DMS79 treated with DMSO at 0.1 percent for 48 hours (cell line): ENCODE measurements around the gene HPSE.
"Not testable (repeated sequence)": the region's sequence is repeated elsewhere in the genome, so short reads cannot be mapped to it uniquely, and the experiment has no call there.

Source experiments
- DNase-seq: peaks from one replicate; lab custom pipeline; 2025; lab: John Stamatoyannopoulos, UW

The HPSE gene

GRCh38 chr4:83283181-83283580 lies 51.5 kb downstream of the HPSE start:
- no peak for DNase-seq

- peak; percentile 32 for DNase-seq
Observed at GRCh38 chr4:83282049-83282535, 52.6 kb downstream of the HPSE start.

- DNase-seq = no peak
Observed at GRCh38 chr4:83281307-83281706, 53.3 kb downstream of the HPSE start.

GRCh38 chr4:83276299-83277040 lies 58.2 kb downstream of the HPSE start:
- no peak for DNase-seq

- DNase-seq = not testable (repeated sequence)
Observed at GRCh38 chr4:83273926-83274325, 60.7 kb downstream of the HPSE start.

- DNase-seq = no peak
Observed at GRCh38 chr4:83272900-83273299, 61.7 kb downstream of the HPSE start.

- DNase-seq = no peak
Observed at GRCh38 chr4:83269256-83269655, 65.4 kb downstream of the HPSE start.

GRCh38 chr4:83268491-83268890 lies 66.2 kb downstream of the HPSE start:
- DNase-seq = no peak

- no peak for DNase-seq
Observed at GRCh38 chr4:83267830-83268475, 66.7 kb downstream of the HPSE start.

GRCh38 chr4:83267121-83267829 lies 67.4 kb downstream of the HPSE start:
- DNase-seq = no peak

GRCh38 chr4:83266689-83267088 lies 68.0 kb downstream of the HPSE start:
- no peak for DNase-seq

GRCh38 chr4:83263106-83263505 lies 71.5 kb downstream of the HPSE start:
- no peak for DNase-seq

- DNase-seq = no peak
Observed at GRCh38 chr4:83262682-83263081, 72.0 kb downstream of the HPSE start.

GRCh38 chr4:83261307-83261706 lies 73.3 kb downstream of the HPSE start:
- DNase-seq = no peak

GRCh38 chr4:83259586-83259985 lies 75.1 kb downstream of the HPSE start:
- no peak for DNase-seq

- DNase-seq = no peak
Observed at GRCh38 chr4:83258461-83258860, 76.2 kb downstream of the HPSE start.

GRCh38 chr4:83257811-83258210 lies 76.8 kb downstream of the HPSE start:
- no peak for DNase-seq

GRCh38 chr4:83255584-83255983 lies 79.1 kb downstream of the HPSE start:
- no peak for DNase-seq

- peak; percentile 11 for DNase-seq
Observed at GRCh38 chr4:83252782-83253405, 81.8 kb downstream of the HPSE start.

- no peak for DNase-seq
Observed at GRCh38 chr4:83251447-83251830, 83.2 kb downstream of the HPSE start.

- DNase-seq = no peak
Observed at GRCh38 chr4:83250687-83251446, 83.8 kb downstream of the HPSE start.

GRCh38 chr4:83248486-83248885 lies 86.2 kb downstream of the HPSE start:
- DNase-seq = no peak
